Duodenal mucosa (tissue), 2 donors: ENCODE results near the gene CCP110.

Experiments
- H3K27ac ChIP-seq: one replicate; pipeline ENCODE4 v1.7.0; 2013; ENCODE audit warnings: low read depth, low read length
- H3K27me3 ChIP-seq, 2 donors: one replicate each; pipeline ENCODE4 v1.7.0; 2013; ENCODE audit warnings: low read length in 2 of 2, control low read depth in 1 of 2; ENCODE audit not compliant: insufficient read depth in 2 of 2, control insufficient read depth in 1 of 2
- H3K36me3 ChIP-seq, 2 donors: one replicate each; pipeline ENCODE4 v1.7.0; 2013; ENCODE audit warnings: low read length in 2 of 2, control low read depth in 1 of 2; ENCODE audit not compliant: insufficient read depth in 2 of 2, control insufficient read depth in 1 of 2
- H3K4me1 ChIP-seq, 2 donors: one replicate each; pipeline ENCODE4 v1.7.0; 2013; ENCODE audit warnings: low read length in 2 of 2, control low read depth in 1 of 2; ENCODE audit not compliant: insufficient read depth in 2 of 2, control insufficient read depth in 1 of 2
- H3K4me3 ChIP-seq, 2 donors: one replicate each; pipeline ENCODE4 v1.7.0; 2013; ENCODE audit warnings: low read length in 2 of 2, low read depth in 1 of 2
- H3K9ac ChIP-seq, 2 donors: one replicate each; pipeline ENCODE4 v1.7.0; 2013; ENCODE audit warnings: low read length in 2 of 2, low read depth in 1 of 2
- H3K9me3 ChIP-seq, 2 donors: one replicate each; pipeline ENCODE4 v1.7.0; 2013; ENCODE audit warnings: low read length in 2 of 2, control low read depth in 1 of 2; ENCODE audit not compliant: control insufficient read depth in 1 of 2

The CCP110 gene

GRCh38 chr16:19506965-19507364, 16.8 kb upstream of the CCP110 start:
- no peaks in the 10 kb centered on the region for H3K4me1 ChIP-seq
- no peak overlapping the region for H3K27ac ChIP-seq
- H3K36me3 ChIP-seq = peaks cover 34 to 48% of the 10 kb centered on the region in 2 donors
- no peak overlapping the region for H3K9ac ChIP-seq
- H3K4me3 ChIP-seq = no peak overlapping the region
- H3K9me3 ChIP-seq = no peaks in the 10 kb centered on the region
- no peaks in the 10 kb centered on the region for H3K27me3 ChIP-seq

GRCh38 chr16:19507867-19508266, 15.9 kb upstream of the CCP110 start:
- Histone ChIP-seq H3K4me1 (peaks cover 0 to 3% of the 10 kb centered on the region in 2 donors), H3K4me3 (no peak overlapping the region), H3K27ac (no peak overlapping the region), H3K27me3 (no peaks in the 10 kb centered on the region), H3K36me3 (peaks cover 29 to 40% of the 10 kb centered on the region in 2 donors), H3K9me3 (no peaks in the 10 kb centered on the region), H3K9ac (no peak overlapping the region)

GRCh38 chr16:19512297-19512696, 11.4 kb upstream of the CCP110 start:
- Histone ChIP-seq H3K27ac (no peak overlapping the region), H3K9ac (no peak overlapping the region), H3K4me3 (no peak overlapping the region), H3K36me3 (peaks cover 9 to 16% of the 10 kb centered on the region in 2 donors), H3K9me3 (no peaks in the 10 kb centered on the region), H3K27me3 (no peaks in the 10 kb centered on the region), H3K4me1 (peaks cover 27 to 38% of the 10 kb centered on the region in 2 donors)

GRCh38 chr16:19513377-19514053, 10.2 kb upstream of the CCP110 start:
- no peak overlapping the region for H3K9ac ChIP-seq
- H3K27me3 ChIP-seq = no peaks in the 10 kb centered on the region
- peaks cover 0 to 15% of the 10 kb centered on the region in 2 donors for H3K36me3 ChIP-seq
- H3K27ac ChIP-seq = no peak overlapping the region
- peak overlapping the region in 1 of 2 donors; percentile 26 for H3K4me3 ChIP-seq
- H3K4me1 ChIP-seq = peaks cover 32 to 43% of the 10 kb centered on the region in 2 donors
- no peaks in the 10 kb centered on the region for H3K9me3 ChIP-seq

GRCh38 chr16:19515757-19516156, 8.0 kb upstream of the CCP110 start:
- Histone ChIP-seq H3K27ac (no peak overlapping the region), H3K4me3 (peak overlapping the region in 1 of 2 donors; percentile 2), H3K9ac (no peak overlapping the region), H3K27me3 (no peaks in the 10 kb centered on the region), H3K9me3 (no peaks in the 10 kb centered on the region), H3K4me1 (peaks cover 46 to 49% of the 10 kb centered on the region in 2 donors), H3K36me3 (peaks cover 0 to 6% of the 10 kb centered on the region in 2 donors)

- Histone ChIP-seq H3K27me3 (no peaks in the 10 kb centered on the region), H3K36me3 (peaks cover 0 to 3% of the 10 kb centered on the region in 2 donors), H3K9me3 (no peaks in the 10 kb centered on the region), H3K9ac (no peak overlapping the region), H3K27ac (no peak overlapping the region), H3K4me1 (peaks cover 52 to 55% of the 10 kb centered on the region in 2 donors), H3K4me3 (no peak overlapping the region)
These were observed 6.2 kb upstream of the CCP110 start for GRCh38 chr16:19517424-19518089.

- peaks cover 0 to 3% of the 10 kb centered on the region in 2 donors for H3K36me3 ChIP-seq
- H3K4me3 ChIP-seq = no peak overlapping the region
- no peaks in the 10 kb centered on the region for H3K9me3 ChIP-seq
- H3K9ac ChIP-seq = no peak overlapping the region
- no peaks in the 10 kb centered on the region for H3K27me3 ChIP-seq
- peaks cover 48 to 56% of the 10 kb centered on the region in 2 donors for H3K4me1 ChIP-seq
- no peak overlapping the region for H3K27ac ChIP-seq
These were observed 5.4 kb upstream of the CCP110 start for GRCh38 chr16:19518388-19518787.

- Histone ChIP-seq H3K9ac (peak overlapping the region; percentile 92 to 94), H3K9me3 (no peaks in the 10 kb centered on the region), H3K27me3 (no peaks in the 10 kb centered on the region), H3K36me3 (peaks cover 0 to 3% of the 10 kb centered on the region in 2 donors), H3K27ac (peak overlapping the region; percentile 93), H3K4me1 (peaks cover 33 to 47% of the 10 kb centered on the region in 2 donors), H3K4me3 (peak overlapping the region; percentile 89 to 93)
These were observed 2.8 kb upstream of the CCP110 start for GRCh38 chr16:19520861-19521331.

- peak within 1 kb of the TSS; percentile 93 for H3K27ac ChIP-seq
- H3K4me3 ChIP-seq = peak within 1 kb of the TSS; percentile 89 to 93
- no peaks in the 10 kb centered on the region for H3K27me3 ChIP-seq
- no peaks in the 10 kb centered on the region for H3K9me3 ChIP-seq
- peaks cover 0 to 3% of the 10 kb centered on the region in 2 donors for H3K36me3 ChIP-seq
- H3K4me1 ChIP-seq = peaks cover 25 to 41% of the 10 kb centered on the region in 2 donors
- peak within 1 kb of the TSS; percentile 92 to 94 for H3K9ac ChIP-seq
These were observed 2.0 kb upstream of the CCP110 start, which contains the start of gene GDE1 for GRCh38 chr16:19521471-19522396. Gene GDE1, minus strand, starts transcription at chr16:19522098. Its CDS starts 134 bp downstream, at chr16:19521964.
